Stomach (tissue), 4 donors: ENCODE measurements around the gene SH3RF3.

Source experiments
- EP300 ChIP-seq: sonication (generic); formaldehyde crosslinking; IDR thresholded peaks from one replicate; pipeline ENCODE4 v1.6.1; 2017; ENCODE audit warnings: antibody characterized with exemption
- POLR2A ChIP-seq, 4 donors: fragments of 450-650 bp; IDR thresholded peaks; one replicate each; pipeline ENCODE4 v1.6.1; 2016; ENCODE audit warnings: antibody characterized with exemption in 4 of 4, control low read depth in 2 of 4, mild to moderate bottlenecking in 1 of 4, moderate library complexity in 1 of 4
- POLR2AphosphoS5 ChIP-seq, 3 donors: sonication (generic); formaldehyde crosslinking; IDR thresholded peaks; one replicate each; pipeline ENCODE4 v1.6.1; 2016; ENCODE audit warnings: antibody characterized with exemption in 3 of 3
- TF ChIP-seq, protein P1 (sequence below), 7 experiments: fragments of 450-650 bp in 4 of 7; fragments of 200-600 bp in 3 of 7; sonication (generic) in 3 of 7; IDR thresholded peaks; one replicate each; pipeline ENCODE4 v1.5.1; 2016 to 2019; ENCODE audit warnings: antibody characterized with exemption in 7 of 7, control low read depth in 2 of 7, mild to moderate bottlenecking in 1 of 7

DNA sequence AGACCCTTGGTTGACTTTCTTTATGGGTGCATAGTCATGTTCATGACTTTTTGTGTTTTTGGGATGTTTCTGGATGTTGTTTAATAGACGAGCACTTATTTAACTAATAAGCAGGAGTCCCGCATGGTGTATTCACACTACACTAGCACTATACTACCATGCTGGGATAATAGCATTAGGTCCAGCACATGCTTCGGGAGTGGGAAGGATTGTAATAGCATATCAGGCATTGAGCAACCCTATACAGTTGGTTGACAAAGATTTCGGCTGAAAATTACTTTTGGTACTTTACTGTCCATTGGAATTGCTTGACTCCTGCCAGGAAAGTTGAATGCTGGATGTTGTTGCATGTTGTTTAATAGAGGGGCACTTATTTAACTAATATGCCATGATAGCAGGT lies 2.8 kb downstream of the SH3RF3 start:
- TF ChIP-seq, protein P1, sequence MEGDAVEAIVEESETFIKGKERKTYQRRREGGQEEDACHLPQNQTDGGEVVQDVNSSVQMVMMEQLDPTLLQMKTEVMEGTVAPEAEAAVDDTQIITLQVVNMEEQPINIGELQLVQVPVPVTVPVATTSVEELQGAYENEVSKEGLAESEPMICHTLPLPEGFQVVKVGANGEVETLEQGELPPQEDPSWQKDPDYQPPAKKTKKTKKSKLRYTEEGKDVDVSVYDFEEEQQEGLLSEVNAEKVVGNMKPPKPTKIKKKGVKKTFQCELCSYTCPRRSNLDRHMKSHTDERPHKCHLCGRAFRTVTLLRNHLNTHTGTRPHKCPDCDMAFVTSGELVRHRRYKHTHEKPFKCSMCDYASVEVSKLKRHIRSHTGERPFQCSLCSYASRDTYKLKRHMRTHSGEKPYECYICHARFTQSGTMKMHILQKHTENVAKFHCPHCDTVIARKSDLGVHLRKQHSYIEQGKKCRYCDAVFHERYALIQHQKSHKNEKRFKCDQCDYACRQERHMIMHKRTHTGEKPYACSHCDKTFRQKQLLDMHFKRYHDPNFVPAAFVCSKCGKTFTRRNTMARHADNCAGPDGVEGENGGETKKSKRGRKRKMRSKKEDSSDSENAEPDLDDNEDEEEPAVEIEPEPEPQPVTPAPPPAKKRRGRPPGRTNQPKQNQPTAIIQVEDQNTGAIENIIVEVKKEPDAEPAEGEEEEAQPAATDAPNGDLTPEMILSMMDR (IDR thresholded peaks at IDR 0.05), result no peak
- TF ChIP-seq EP300 (no peak), POLR2AphosphoS5 (IDR thresholded peaks at IDR 0.05) (no peak), POLR2A (IDR thresholded peaks at IDR 0.05) (no peak)
